CD4-positive, alpha-beta memory T cell (primary cell): Measurements from ENCODE around the gene MRPL11. TPM values are rescaled to one million over a fixed set of nuclear protein-coding genes. Genes with fewer than 3 reads are reported as not detected.
"Not testable (repeated sequence)": the region's sequence is repeated elsewhere in the genome, so short reads cannot be mapped to it uniquely, and the experiment has no call there.

Experiments used
- CTCF ChIA-PET: fragments of 350-600 bp; sonication (Branson Sonifier 250); formaldehyde crosslinking; loops from one replicate; lab custom pipeline; 2021; ENCODE audit warnings: inconsistent platforms; ENCODE audit not compliant: partially characterized antibody; lab: Charles Lee
- POLR2A ChIA-PET: fragments of 350-600 bp; sonication (Branson Sonifier 250); formaldehyde crosslinking; loops from one replicate; lab custom pipeline; 2021; ENCODE audit not compliant: partially characterized antibody; lab: Charles Lee
- DNase-seq, 5 donors: peaks; one replicate each; pipeline versions ENCODE4 v3.0.0 to v3.0.0-alpha.2; 2020 to 2022; ENCODE audit warnings: mixed read lengths in 1 of 5
- H3K27ac ChIP-seq: one replicate; pipeline ENCODE4 v1.7.0; 2013; ENCODE audit warnings: low read depth, low read length
- H3K27me3 ChIP-seq: 2 replicates; pipeline ENCODE4 v1.7.0; 2013; ENCODE audit warnings: mild to moderate bottlenecking, low read length, moderate library complexity; ENCODE audit not compliant: insufficient read depth
- H3K36me3 ChIP-seq: 2 replicates; pipeline ENCODE4 v1.7.0; 2013; ENCODE audit warnings: mild to moderate bottlenecking, low read length, moderate library complexity; ENCODE audit not compliant: insufficient read depth
- H3K4me1 ChIP-seq: 2 replicates; pipeline ENCODE4 v1.7.0; 2013; ENCODE audit warnings: mild to moderate bottlenecking, low read length, moderate library complexity; ENCODE audit not compliant: insufficient read depth
- H3K4me3 ChIP-seq, 2 donors: one replicate each; pipeline ENCODE4 v1.7.0; 2013; ENCODE audit warnings: low read length in 2 of 2, mild to moderate bottlenecking in 1 of 2
- H3K9me3 ChIP-seq, 2 donors: one replicate each; pipeline ENCODE4 v1.7.0; 2013; ENCODE audit warnings: low read length in 2 of 2, control low read depth in 1 of 2; ENCODE audit not compliant: control insufficient read depth in 1 of 2
- H3K27ac Mint-ChIP-seq, 7 donors: one replicate each; pipeline ENCODE4 v1.8.0; 2020 to 2021; ENCODE audit warnings: mixed read lengths in 7 of 7, mild to moderate bottlenecking in 6 of 7, inconsistent platforms in 3 of 7, moderate library complexity in 3 of 7
- H3K27me3 Mint-ChIP-seq, 2 donors: one replicate each; pipeline ENCODE4 v1.8.0; 2020 to 2021; ENCODE audit warnings: mixed read lengths in 2 of 2
- H3K36me3 Mint-ChIP-seq, 2 donors: one replicate each; pipeline ENCODE4 v1.8.0; 2020 to 2021; ENCODE audit warnings: mixed read lengths in 2 of 2, inconsistent platforms in 1 of 2, mild to moderate bottlenecking in 1 of 2
- H3K4me1 Mint-ChIP-seq, 4 donors: one replicate each; pipeline ENCODE4 v1.8.0; 2020 to 2021; ENCODE audit warnings: mixed read lengths in 4 of 4, mild to moderate bottlenecking in 1 of 4
- H3K4me3 Mint-ChIP-seq, 8 donors: one replicate each; pipeline ENCODE4 v1.8.0; 2020 to 2021; ENCODE audit warnings: mixed read lengths in 8 of 8, mild to moderate bottlenecking in 7 of 8, moderate library complexity in 6 of 8, inconsistent platforms in 3 of 8
- H3K9me3 Mint-ChIP-seq, 8 donors: one replicate each; pipeline ENCODE4 v1.8.0; 2020 to 2021; ENCODE audit warnings: mixed read lengths in 8 of 8, mild to moderate bottlenecking in 5 of 8, inconsistent platforms in 3 of 8, moderate library complexity in 1 of 8
- intact Hi-C: fragments of 100-400 bp; cut with micrococcal nuclease; formaldehyde crosslinking; loops from one replicate; pipeline ENCODE4 v1.15.1; 2023
- polyA plus RNA-seq, 2 donors: library from polyadenylated mRNA; unstranded; fragments of 300-500 nt; fragmentation: Illumina TruSeq; gene quantifications; one replicate each; pipeline ENCODE4 v1.2.3, GENCODE V29; 2021
- total RNA-seq, 2 experiments: library from RNA; stranded (reverse); gene quantifications; one replicate each; pipeline ENCODE4 v1.2.3, GENCODE V29; 2021

The MRPL11 gene
- total and polyA plus RNA-seq, 4 experiments from 2014 or later: 22.0 to 78.1 (median 52.4) TPM

DNA sequence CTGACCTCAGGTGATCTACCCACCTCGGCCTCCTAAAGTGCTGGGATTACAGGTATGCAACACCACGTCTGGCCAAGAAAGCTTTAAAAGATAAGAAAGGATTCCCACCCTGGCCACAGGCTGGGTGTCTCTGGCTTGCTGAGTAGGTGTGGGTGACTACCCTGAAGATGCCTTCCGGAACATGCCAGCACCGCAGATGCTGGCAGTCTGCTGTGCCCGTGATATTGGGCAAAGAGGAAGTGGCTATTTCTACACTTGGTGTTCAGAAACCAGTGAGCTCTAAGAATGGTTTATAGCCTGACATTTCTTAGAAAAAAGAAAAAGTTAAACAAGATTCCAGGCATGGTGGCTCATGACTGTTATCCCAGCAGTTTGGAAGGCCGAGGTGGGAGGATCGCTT is 6.1 kb downstream of the MRPL11 start:
- peaks cover 22 to 42% of the 10 kb centered on the region in 2 donors for H3K36me3 Mint-ChIP-seq
- H3K4me3 Mint-ChIP-seq: no peak overlapping the region
- H3K27ac ChIP-seq: no peak overlapping the region
- peaks cover 0 to 7% (median 2%) of the 10 kb centered on the region in 4 donors for H3K4me1 Mint-ChIP-seq
- DNase-seq: no peak
- H3K36me3 ChIP-seq: peaks cover 20% of the 10 kb centered on the region
- no peaks in the 10 kb centered on the region for H3K9me3 ChIP-seq
- intact Hi-C loops: no loop called here
- H3K27me3 ChIP-seq: no peaks in the 10 kb centered on the region
- H3K27me3 Mint-ChIP-seq: no peaks in the 10 kb centered on the region
- no peaks in the 10 kb centered on the region for H3K9me3 Mint-ChIP-seq
- H3K4me1 ChIP-seq: no peaks in the 10 kb centered on the region
- H3K27ac Mint-ChIP-seq: peak overlapping the region in 1 of 7 donors; percentile 35
- CTCF ChIA-PET: interaction anchor here (1.3 to 2.2 kb wide), 2 partner anchors 25 to 47 kb away, joined by 3 to 12 read pairs; no protein-coding TSS in a partner anchor
- POLR2A ChIA-PET: interaction anchor here (1.0 kb wide), 1 partner anchor 246 kb away, joined by 3 read pairs; no protein-coding TSS in a partner anchor
- no peak overlapping the region for H3K4me3 ChIP-seq

DNA sequence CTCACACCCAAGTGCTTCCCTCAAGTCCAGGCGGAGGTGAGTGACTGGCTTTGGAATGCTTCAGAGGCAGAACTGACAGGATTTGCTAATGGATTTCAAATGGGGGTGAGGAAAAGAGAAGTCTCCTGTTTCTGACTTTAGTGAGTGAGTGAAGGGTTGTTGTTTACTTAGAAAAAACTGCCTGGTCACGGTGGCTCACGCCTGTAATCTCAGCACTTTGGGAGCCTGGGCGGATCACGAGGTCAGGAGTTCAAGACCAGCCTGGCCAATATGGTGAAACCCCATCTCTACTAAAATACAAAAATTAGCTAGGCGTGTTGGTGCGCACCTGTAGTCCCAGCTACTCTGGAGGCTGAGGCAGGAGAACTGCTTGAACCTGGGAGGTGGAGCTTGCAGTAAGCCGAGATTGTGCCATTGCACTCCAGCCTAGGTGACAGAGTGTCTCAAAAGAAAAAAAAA is 6.7 kb downstream of the MRPL11 start:
- H3K27ac Mint-ChIP-seq, DNase-seq, H3K27me3 Mint-ChIP-seq, H3K4me3 ChIP-seq, H3K9me3 Mint-ChIP-seq, H3K4me3 Mint-ChIP-seq, intact Hi-C loops, H3K9me3 ChIP-seq, H3K27ac ChIP-seq, H3K4me1 Mint-ChIP-seq, H3K27me3 ChIP-seq, H3K4me1 ChIP-seq, POLR2A ChIA-PET: not testable (repeated sequence)
- peaks cover 20% of the 10 kb centered on the region for H3K36me3 ChIP-seq
- CTCF ChIA-PET: interaction anchor here (1.3 to 2.2 kb wide), 2 partner anchors 24 to 46 kb away, joined by 3 to 12 read pairs; no protein-coding TSS in a partner anchor
- H3K36me3 Mint-ChIP-seq: peaks cover 22 to 38% of the 10 kb centered on the region in 2 donors

DNA sequence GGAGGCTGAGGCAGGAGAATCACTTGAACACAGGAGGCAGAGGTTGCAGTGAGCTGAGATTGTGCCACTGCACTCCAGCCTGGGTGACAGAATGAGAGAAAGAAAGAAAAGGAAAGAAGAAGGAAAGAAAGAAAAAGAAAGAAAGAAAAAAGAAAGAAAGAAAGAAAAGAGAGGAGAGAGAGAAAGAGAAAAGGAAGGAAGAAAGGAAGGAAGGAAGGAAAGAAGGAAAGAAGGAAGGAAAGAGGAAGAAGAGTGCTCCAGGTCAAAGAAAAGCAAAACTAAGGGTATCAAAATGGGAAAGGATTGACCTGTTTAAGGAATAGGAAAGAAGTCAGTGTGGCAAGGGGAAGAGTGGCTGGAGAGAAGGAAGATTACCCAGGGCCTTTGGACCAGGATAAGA is 7.4 kb downstream of the MRPL11 start:
- H3K27me3 ChIP-seq, POLR2A ChIA-PET, DNase-seq, H3K9me3 ChIP-seq, intact Hi-C loops, H3K27me3 Mint-ChIP-seq, H3K4me1 ChIP-seq, H3K4me3 Mint-ChIP-seq, H3K4me3 ChIP-seq, H3K4me1 Mint-ChIP-seq, H3K9me3 Mint-ChIP-seq, H3K27ac ChIP-seq: not testable (repeated sequence)
- H3K36me3 ChIP-seq: peaks cover 16% of the 10 kb centered on the region
- CTCF ChIA-PET: interaction anchor here (0.8 to 3.4 kb wide), 5 partner anchors 7 to 120 kb away, joined by 3 to 26 read pairs (median 5); partner anchors contain the start of gene MRPL11
- Mint-ChIP-seq H3K27ac (peak overlapping the region in 1 of 7 donors; percentile 35), H3K36me3 (peaks cover 16 to 32% of the 10 kb centered on the region in 2 donors)

DNA sequence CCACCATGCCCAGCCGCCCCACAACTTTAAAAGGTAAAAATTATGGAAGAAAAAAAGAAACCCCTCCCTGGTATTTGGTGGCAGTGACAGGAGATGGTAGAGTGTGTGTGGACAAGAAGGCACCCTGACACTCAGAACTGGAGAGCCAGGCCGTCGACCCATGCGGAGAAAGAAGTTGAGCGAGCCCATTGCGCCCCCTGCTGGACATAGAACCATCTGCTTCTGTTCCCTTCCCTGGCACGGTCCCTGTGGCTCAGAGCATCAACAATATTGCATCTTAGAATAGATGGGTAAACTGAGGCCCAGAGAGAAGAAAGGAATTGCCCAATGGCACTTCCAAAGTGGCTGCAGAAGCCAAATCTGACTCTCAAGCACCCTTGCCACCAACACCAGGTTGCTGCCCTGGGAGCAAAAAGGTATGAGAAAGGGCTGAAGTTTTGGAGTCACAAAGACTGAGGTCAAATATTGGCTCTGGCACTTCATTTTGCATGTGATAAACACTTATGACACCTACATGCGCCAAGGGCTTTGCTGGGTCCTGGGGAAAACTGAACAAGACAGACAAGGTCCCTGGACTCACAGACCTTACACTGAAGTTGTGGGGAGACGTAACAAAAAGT is 8.6 kb downstream of the MRPL11 start:
- peaks cover 10 to 21% of the 10 kb centered on the region in 2 donors for H3K36me3 Mint-ChIP-seq
- peaks cover 0 to 7% (median 1%) of the 10 kb centered on the region in 4 donors for H3K4me1 Mint-ChIP-seq
- peak overlapping the region in 1 of 7 donors; percentile 64 for H3K27ac Mint-ChIP-seq
- Histone ChIP-seq H3K27me3 (no peaks in the 10 kb centered on the region), H3K9me3 (no peaks in the 10 kb centered on the region), H3K36me3 (peaks cover 4% of the 10 kb centered on the region), H3K27ac (no peak overlapping the region), H3K4me1 (no peaks in the 10 kb centered on the region), H3K4me3 (no peak overlapping the region)
- no peaks in the 10 kb centered on the region for H3K9me3 Mint-ChIP-seq
- no peak overlapping the region for H3K4me3 Mint-ChIP-seq
- DNase-seq: peak; percentile 57 to 62 (median 58)
- H3K27me3 Mint-ChIP-seq: no peaks in the 10 kb centered on the region
- intact Hi-C loops: loop anchor here (1.0 kb wide), 1 partner anchor 22 kb away; no protein-coding TSS in a partner anchor
- ChIA-PET POLR2A (no interaction called here), CTCF (interaction anchor here (0.6 to 3.4 kb wide), 17 partner anchors 8 to 1335 kb away, joined by 3 to 26 read pairs (median 3); partner anchors contain the start of gene MRPL11)

DNA sequence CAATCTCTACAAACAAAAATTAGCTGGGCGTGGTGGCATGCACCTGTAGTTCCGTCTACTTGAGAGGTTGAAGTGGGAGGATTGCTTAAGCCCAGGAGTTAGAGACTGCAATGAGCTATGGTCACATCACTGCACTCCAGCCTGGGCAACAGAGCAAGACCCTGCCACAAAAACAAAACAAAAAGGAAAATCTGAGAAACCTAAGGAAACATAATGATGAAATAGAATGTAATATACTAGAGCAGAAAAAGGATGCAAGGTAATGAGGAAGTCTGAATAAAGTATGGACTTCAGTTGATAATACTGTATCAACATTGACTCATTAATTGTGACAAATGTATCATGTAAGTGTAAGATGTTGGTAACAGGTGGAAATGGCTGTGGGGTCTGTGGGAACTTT is 9.7 kb downstream of the MRPL11 start:
- no peak overlapping the region for H3K27ac ChIP-seq
- no peaks in the 10 kb centered on the region for H3K4me1 ChIP-seq
- POLR2A ChIA-PET: interaction anchor here (0.8 kb wide), 1 partner anchor 10 kb away, joined by 3 read pairs; the partner anchor contains the start of gene MRPL11
- CTCF ChIA-PET: interaction anchor here (1.1 to 3.4 kb wide), 8 partner anchors 10 to 166 kb away, joined by 3 to 26 read pairs (median 5); partner anchors contain the start of gene MRPL11
- DNase-seq: no peak
- peaks cover 0 to 7% (median 1%) of the 10 kb centered on the region in 4 donors for H3K4me1 Mint-ChIP-seq
- H3K27me3 ChIP-seq: no peaks in the 10 kb centered on the region
- no peak overlapping the region for H3K4me3 Mint-ChIP-seq
- H3K27me3 Mint-ChIP-seq: no peaks in the 10 kb centered on the region
- no peak overlapping the region for H3K4me3 ChIP-seq
- H3K27ac Mint-ChIP-seq: no peak overlapping the region
- no peaks in the 10 kb centered on the region for H3K36me3 ChIP-seq
- H3K9me3 ChIP-seq: no peaks in the 10 kb centered on the region
- intact Hi-C loops: no loop called here
- no peaks in the 10 kb centered on the region for H3K9me3 Mint-ChIP-seq
- H3K36me3 Mint-ChIP-seq: peaks cover 6 to 17% of the 10 kb centered on the region in 2 donors

DNA sequence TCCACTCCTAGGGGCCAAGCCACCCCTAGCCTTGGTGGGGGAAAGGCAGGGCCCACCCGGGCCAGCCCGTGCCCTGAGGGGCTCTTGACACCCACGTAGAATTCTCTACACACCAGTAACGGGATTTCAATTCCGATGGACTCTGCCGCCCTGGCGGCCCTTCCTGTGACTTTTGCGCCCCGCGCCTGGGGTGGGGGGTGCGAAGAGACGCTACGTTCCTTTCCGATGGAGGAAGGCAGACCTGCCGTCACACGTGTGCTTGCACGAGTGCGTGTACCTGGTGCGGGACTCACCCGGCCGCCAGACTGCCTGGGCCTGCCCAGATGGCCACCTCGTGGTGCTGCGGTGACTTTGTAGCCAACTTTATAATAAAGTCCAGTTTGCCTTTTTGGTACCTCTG is 12.3 kb downstream of the MRPL11 start:
- no peaks in the 10 kb centered on the region for H3K36me3 ChIP-seq
- H3K27ac ChIP-seq: no peak overlapping the region
- Mint-ChIP-seq H3K4me3 (no peak overlapping the region), H3K9me3 (peaks cover 0 to 6% (median 0%) of the 10 kb centered on the region in 8 donors), H3K36me3 (peaks cover 1 to 7% of the 10 kb centered on the region in 2 donors), H3K27ac (no peak overlapping the region), H3K4me1 (peaks cover 0 to 12% (median 2%) of the 10 kb centered on the region in 4 donors), H3K27me3 (peaks cover 0 to 2% of the 10 kb centered on the region in 2 donors)
- H3K4me1 ChIP-seq: no peaks in the 10 kb centered on the region
- CTCF ChIA-PET: no interaction called here
- no peaks in the 10 kb centered on the region for H3K9me3 ChIP-seq
- POLR2A ChIA-PET: no interaction called here
- H3K27me3 ChIP-seq: no peaks in the 10 kb centered on the region
- no peak overlapping the region for H3K4me3 ChIP-seq
- DNase-seq: no peak
- intact Hi-C loops: no loop called here
